Measurements from ENCODE around the gene ZC3H12C.

DNA sequence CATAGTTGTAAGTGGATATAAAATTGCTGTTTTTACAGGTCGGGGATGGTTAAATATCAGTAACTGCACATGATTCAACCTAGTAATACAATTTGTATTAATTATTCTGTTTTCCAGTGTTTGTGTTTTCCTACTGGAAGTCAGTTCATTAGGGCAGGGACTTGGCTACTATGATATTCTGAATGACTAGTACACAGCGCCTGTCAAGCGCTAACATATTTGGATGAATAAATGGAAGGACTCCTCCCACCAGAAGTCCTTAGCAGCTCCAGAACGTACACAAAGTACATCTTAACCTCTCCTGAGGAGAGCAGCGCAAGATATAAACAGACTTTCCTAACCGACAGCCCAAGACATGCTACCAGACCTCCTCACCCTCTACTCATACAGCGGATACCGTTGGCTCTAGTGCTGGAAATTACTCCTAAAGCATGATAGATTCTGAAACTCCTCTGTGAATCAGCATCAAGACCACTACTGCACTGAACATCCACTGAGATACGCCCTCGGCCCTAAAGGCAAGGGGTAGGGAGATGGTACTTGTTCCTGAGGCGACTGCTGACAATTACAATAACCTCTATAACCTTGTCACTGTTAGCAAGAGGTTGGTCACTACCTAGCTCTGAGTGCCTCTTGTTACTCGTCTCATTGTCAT, 124.2 kb downstream of the ZC3H12C start:
- TF ChIP-seq, protein P1, sequence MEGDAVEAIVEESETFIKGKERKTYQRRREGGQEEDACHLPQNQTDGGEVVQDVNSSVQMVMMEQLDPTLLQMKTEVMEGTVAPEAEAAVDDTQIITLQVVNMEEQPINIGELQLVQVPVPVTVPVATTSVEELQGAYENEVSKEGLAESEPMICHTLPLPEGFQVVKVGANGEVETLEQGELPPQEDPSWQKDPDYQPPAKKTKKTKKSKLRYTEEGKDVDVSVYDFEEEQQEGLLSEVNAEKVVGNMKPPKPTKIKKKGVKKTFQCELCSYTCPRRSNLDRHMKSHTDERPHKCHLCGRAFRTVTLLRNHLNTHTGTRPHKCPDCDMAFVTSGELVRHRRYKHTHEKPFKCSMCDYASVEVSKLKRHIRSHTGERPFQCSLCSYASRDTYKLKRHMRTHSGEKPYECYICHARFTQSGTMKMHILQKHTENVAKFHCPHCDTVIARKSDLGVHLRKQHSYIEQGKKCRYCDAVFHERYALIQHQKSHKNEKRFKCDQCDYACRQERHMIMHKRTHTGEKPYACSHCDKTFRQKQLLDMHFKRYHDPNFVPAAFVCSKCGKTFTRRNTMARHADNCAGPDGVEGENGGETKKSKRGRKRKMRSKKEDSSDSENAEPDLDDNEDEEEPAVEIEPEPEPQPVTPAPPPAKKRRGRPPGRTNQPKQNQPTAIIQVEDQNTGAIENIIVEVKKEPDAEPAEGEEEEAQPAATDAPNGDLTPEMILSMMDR (IDR thresholded peaks at IDR 0.05) = no peak
- TF ChIP-seq POLR2A (IDR thresholded peaks at IDR 0.05) = no peak
